ENCODE measurements around the gene EVC2.

EVC2 gene

GRCh38 chr4:5683566-5683965 is 24.8 kb downstream of the EVC2 start:
- DNase-seq: no peak

- DNase-seq: no peak
These were observed 29.4 kb downstream of the EVC2 start for GRCh38 chr4:5678977-5679376.

- DNase-seq: no peak
These were observed 31.6 kb downstream of the EVC2 start for GRCh38 chr4:5676763-5677162.

- DNase-seq: no peak
These were observed 41.6 kb downstream of the EVC2 start for GRCh38 chr4:5666741-5667140.

- no peak for DNase-seq
These were observed 43.6 kb downstream of the EVC2 start for GRCh38 chr4:5664778-5665177.

GRCh38 chr4:5662555-5662954 is 45.8 kb downstream of the EVC2 start:
- no peak for DNase-seq

GRCh38 chr4:5661237-5661636 is 47.1 kb downstream of the EVC2 start:
- no peak for DNase-seq

GRCh38 chr4:5660185-5660584 is 48.2 kb downstream of the EVC2 start:
- DNase-seq: no peak

- no peak for DNase-seq
These were observed 49.4 kb downstream of the EVC2 start for GRCh38 chr4:5658974-5659373.

- DNase-seq: no peak
These were observed 51.9 kb downstream of the EVC2 start for GRCh38 chr4:5656415-5656814.

- peak in 1 of 14 donors; percentile 11 for DNase-seq
These were observed 53.6 kb downstream of the EVC2 start for GRCh38 chr4:5654791-5655190.

GRCh38 chr4:5651089-5651488 is 57.3 kb downstream of the EVC2 start:
- DNase-seq: no peak

- DNase-seq: no peak
These were observed 58.3 kb downstream of the EVC2 start for GRCh38 chr4:5650040-5650439.

GRCh38 chr4:5647351-5647750 is 61.0 kb downstream of the EVC2 start:
- DNase-seq: no peak

- DNase-seq: no peak
These were observed 68.3 kb downstream of the EVC2 start for GRCh38 chr4:5640096-5640495.

GRCh38 chr4:5639556-5639955 is 68.8 kb downstream of the EVC2 start:
- DNase-seq: no peak

GRCh38 chr4:5638976-5639375 is 69.4 kb downstream of the EVC2 start:
- no peak for DNase-seq

GRCh38 chr4:5638316-5638715 is 70.0 kb downstream of the EVC2 start:
- no peak for DNase-seq

GRCh38 chr4:5636766-5637670 is 71.3 kb downstream of the EVC2 start:
- no peak for DNase-seq

- DNase-seq: no peak
These were observed 72.5 kb downstream of the EVC2 start for GRCh38 chr4:5635826-5636195.

GRCh38 chr4:5632571-5632970 is 75.8 kb downstream of the EVC2 start:
- DNase-seq: no peak

- no peak for DNase-seq
These were observed 76.3 kb downstream of the EVC2 start for GRCh38 chr4:5632066-5632440.

- no peak for DNase-seq
These were observed 76.8 kb downstream of the EVC2 start for GRCh38 chr4:5631352-5632065.

GRCh38 chr4:5630762-5631161 is 77.6 kb downstream of the EVC2 start:
- no peak for DNase-seq
